Transverse colon (tissue), 4 donors: Measurements from ENCODE around the gene PTPRN2. TPM values are rescaled to one million over a fixed set of nuclear protein-coding genes. Genes with fewer than 3 reads are reported as not detected.

Experiments
- DNase-seq: peaks from one replicate; pipeline ENCODE4 v3.0.0-alpha.2; 2019
- H3K27ac ChIP-seq, 4 donors: fragments of 200-600 bp; sonication (generic); 2 replicates each; pipeline ENCODE4 v1.5.1; 2016 to 2018; ENCODE audit warnings: inconsistent platforms in 4 of 4
- H3K27me3 ChIP-seq: fragments of 200-600 bp; sonication (generic); 2 replicates; pipeline ENCODE4 v1.5.1; 2017; ENCODE audit warnings: inconsistent platforms
- H3K36me3 ChIP-seq, 4 donors: fragments of 200-600 bp; sonication (generic); 2 replicates each; pipeline ENCODE4 v1.5.1; 2017 to 2019; ENCODE audit warnings: inconsistent platforms in 4 of 4
- H3K4me1 ChIP-seq, 4 donors: fragments of 200-600 bp; sonication (generic); 2 replicates each; pipeline ENCODE4 v1.5.1; 2017 to 2020; ENCODE audit warnings: inconsistent platforms in 4 of 4
- H3K4me3 ChIP-seq, 4 donors: fragments of 200-600 bp; sonication (generic); 1 replicate in 1 of 4; 2 replicates in 3 of 4; pipeline versions ENCODE4 v1.5.1 to v1.6.1; 2017 to 2019; ENCODE audit warnings: inconsistent platforms in 4 of 4
- H3K9me3 ChIP-seq, 2 donors: fragments of 200-600 bp; sonication (generic); 2 replicates each; pipeline ENCODE4 v1.5.1; 2017 to 2019; ENCODE audit warnings: inconsistent platforms in 2 of 2
- EP300 ChIP-seq: sonication (generic); formaldehyde crosslinking; IDR thresholded peaks from one replicate; pipeline ENCODE4 v1.6.1; 2017; ENCODE audit warnings: antibody characterized with exemption, low read depth
- POLR2A ChIP-seq: fragments of 450-650 bp; IDR thresholded peaks from one replicate; pipeline ENCODE4 v1.6.1; 2016; ENCODE audit warnings: antibody characterized with exemption, mild to moderate bottlenecking, moderate library complexity
- POLR2AphosphoS5 ChIP-seq, 3 donors: sonication (generic); formaldehyde crosslinking; IDR thresholded peaks; one replicate each; pipeline ENCODE4 v1.6.1; 2016; ENCODE audit warnings: antibody characterized with exemption in 3 of 3
- WGBS, 2 donors: methylation state at CpG; one replicate each; pipeline ENCODE4 v1.1.5; 2018; ENCODE audit warnings: low coverage in 1 of 2; 5-methylcytosine and 5-hydroxymethylcytosine counted together
- in situ Hi-C, 4 donors: fragments of 200-750 bp; cut with MboI; loops; one replicate each; pipeline versions ENCODE4 v1.15.0 to v1.15.1; 2017; ENCODE audit warnings: low sequenced_read_pairs in 3 of 4, low pct_ligation_motif_present in 1 of 4, low pct_unique_long_range_greater_than_20kb in 1 of 4
- intact Hi-C: fragments of 100-400 bp; cut with DNase I; formaldehyde crosslinking; loops from one replicate; pipeline ENCODE4 v1.15.1; 2023; ENCODE audit warnings: low total_unique reads
- total RNA-seq, 4 donors: library from RNA; depleted of rRNA; stranded (reverse); fragments of >200 nt; gene quantifications; one replicate each; pipeline ENCODE4 v1.1.0, GENCODE V29; 2016
- TF ChIP-seq, protein P1 (sequence below), 5 experiments: fragments of 200-600 bp in 3 of 5; fragments of 450-650 bp in 2 of 5; sonication (generic) in 3 of 5; IDR thresholded peaks; 1 replicate in 2 of 5; 2 replicates in 3 of 5; pipeline ENCODE4 v1.5.1; 2016 to 2017; ENCODE audit warnings: antibody characterized with exemption in 5 of 5, inconsistent platforms in 3 of 5, mild to moderate bottlenecking in 2 of 5, moderate library complexity in 1 of 5

Gene PTPRN2
- total RNA-seq, 4 donors from 2014 or later: 15.4 to 31.1 (median 21.8) TPM

DNA sequence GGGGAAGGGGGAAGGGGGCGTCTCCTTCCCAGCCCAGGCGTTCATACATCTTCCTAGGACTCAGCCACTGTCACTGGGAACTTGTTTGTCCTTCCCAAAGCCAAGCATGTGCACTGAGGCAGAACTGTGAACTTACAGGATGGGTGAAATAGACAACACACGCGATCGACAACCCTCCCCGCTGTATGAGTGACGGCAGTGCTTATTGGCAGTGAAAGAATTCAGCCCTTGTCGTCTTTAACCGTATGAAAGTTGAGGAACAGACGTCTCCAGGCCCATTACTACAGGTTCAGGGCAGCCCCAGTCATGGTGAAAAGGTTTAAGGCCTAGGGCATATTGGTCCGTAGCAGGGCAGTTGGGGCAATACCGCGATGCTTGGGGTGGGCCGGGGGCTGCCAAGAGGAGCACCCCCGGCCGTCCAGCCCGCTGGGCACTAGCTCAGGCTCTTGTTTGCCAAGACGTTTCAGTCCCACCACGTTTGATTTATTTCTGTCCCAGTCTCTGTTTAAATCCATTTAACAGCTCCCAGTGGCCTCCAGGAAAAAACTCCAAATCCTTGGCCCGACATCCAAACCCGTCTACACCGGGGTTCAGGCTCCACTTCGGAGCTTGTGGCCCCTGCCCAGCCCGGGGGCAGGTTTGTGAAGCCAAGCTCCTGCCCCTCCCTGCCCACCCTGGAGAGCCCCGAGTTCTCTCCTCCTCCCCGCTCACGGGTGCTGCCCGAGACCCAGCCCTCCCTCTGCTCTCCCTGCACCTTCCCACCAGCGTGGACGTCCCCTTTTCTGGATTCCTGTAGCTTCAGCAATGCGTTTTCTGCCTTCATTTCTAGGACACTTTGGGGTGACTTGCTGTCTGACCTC, 1091.0 kb downstream of the PTPRN2 start:
- peaks cover 4% of the 10 kb centered on the region for H3K27me3 ChIP-seq
- TF ChIP-seq POLR2AphosphoS5 (IDR thresholded peaks at IDR 0.05): no peak
- TF ChIP-seq EP300: no peak
- TF ChIP-seq POLR2A: no peak
- TF ChIP-seq, protein P1, sequence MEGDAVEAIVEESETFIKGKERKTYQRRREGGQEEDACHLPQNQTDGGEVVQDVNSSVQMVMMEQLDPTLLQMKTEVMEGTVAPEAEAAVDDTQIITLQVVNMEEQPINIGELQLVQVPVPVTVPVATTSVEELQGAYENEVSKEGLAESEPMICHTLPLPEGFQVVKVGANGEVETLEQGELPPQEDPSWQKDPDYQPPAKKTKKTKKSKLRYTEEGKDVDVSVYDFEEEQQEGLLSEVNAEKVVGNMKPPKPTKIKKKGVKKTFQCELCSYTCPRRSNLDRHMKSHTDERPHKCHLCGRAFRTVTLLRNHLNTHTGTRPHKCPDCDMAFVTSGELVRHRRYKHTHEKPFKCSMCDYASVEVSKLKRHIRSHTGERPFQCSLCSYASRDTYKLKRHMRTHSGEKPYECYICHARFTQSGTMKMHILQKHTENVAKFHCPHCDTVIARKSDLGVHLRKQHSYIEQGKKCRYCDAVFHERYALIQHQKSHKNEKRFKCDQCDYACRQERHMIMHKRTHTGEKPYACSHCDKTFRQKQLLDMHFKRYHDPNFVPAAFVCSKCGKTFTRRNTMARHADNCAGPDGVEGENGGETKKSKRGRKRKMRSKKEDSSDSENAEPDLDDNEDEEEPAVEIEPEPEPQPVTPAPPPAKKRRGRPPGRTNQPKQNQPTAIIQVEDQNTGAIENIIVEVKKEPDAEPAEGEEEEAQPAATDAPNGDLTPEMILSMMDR (IDR thresholded peaks at IDR 0.05): no peak
- in situ Hi-C loops: no loop called here
- H3K36me3 ChIP-seq: no peaks in the 10 kb centered on the region
- DNase-seq: no peak
- WGBS, 2 donors: 78 to 85% methylated on average over 12 to 31 of the region's 31 CpGs
- no peak overlapping the region for H3K4me3 ChIP-seq
- H3K9me3 ChIP-seq: no peaks in the 10 kb centered on the region
- intact Hi-C loops: no loop called here
- H3K4me1 ChIP-seq: no peaks in the 10 kb centered on the region
- H3K27ac ChIP-seq: no peak overlapping the region

DNA sequence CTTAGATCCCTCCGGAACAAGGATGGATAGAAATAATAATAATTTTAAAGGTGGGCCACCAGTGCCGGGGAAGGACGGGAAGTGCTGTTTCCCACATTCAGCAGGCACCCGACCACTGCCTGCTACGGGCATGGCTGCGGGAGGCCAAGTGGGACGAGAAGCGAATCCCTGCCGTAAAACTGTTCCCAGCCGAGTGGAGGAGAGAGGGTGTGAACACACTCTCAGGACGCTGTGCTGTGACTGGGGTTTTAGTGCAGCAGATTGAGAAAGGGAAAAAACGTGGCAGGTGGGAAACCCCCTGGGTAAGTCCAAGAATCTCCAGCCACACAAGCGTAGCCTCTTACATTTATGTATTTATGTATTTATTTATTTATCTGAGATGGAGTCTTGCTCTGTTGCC, 1092.0 kb downstream of the PTPRN2 start:
- Histone ChIP-seq H3K9me3 (no peaks in the 10 kb centered on the region), H3K4me3 (no peak overlapping the region), H3K27me3 (peaks cover 4% of the 10 kb centered on the region), H3K36me3 (no peaks in the 10 kb centered on the region), H3K27ac (no peak overlapping the region), H3K4me1 (no peaks in the 10 kb centered on the region)
- no peak for DNase-seq
- intact Hi-C loops: no loop called here
- 52 to 69% methylated on average over 10 to 13 of the region's 13 CpGs for WGBS, 2 donors
- in situ Hi-C loops: no loop called here
- TF ChIP-seq EP300 (no peak), POLR2A (no peak), POLR2AphosphoS5 (IDR thresholded peaks at IDR 0.05) (no peak)
- TF ChIP-seq, protein P1 (IDR thresholded peaks at IDR 0.05): no peak

DNA sequence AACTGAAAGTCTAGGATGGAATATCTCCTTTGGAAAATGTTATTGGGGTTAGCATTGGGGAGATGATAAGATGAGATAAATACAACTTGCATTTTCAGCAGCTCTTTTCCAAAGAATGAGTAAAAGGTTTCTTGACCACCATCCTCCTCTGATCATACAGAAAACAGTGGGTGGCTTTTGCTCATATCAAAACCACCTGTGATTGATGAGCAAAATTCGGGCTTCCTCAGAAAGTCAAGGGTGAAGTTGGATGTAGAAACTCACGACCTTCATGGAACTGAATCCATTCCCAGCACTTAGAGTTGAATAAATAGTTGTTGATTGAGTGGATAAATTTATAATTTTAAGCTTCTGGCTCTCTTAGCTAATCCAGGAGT, 1092.5 kb downstream of the PTPRN2 start:
- intact Hi-C loops: no loop called here
- H3K9me3 ChIP-seq: no peaks in the 10 kb centered on the region
- in situ Hi-C loops: no loop called here
- no peaks in the 10 kb centered on the region for H3K4me1 ChIP-seq
- H3K4me3 ChIP-seq: no peak overlapping the region
- no peaks in the 10 kb centered on the region for H3K36me3 ChIP-seq
- DNase-seq: no peak
- no peak overlapping the region for H3K27ac ChIP-seq
- WGBS, 2 donors: 36% methylated on average over 2 of the region's 2 CpGs; no CpG with 5 or more reads in 1 of the 2 donors
- no peak for TF ChIP-seq EP300
- TF ChIP-seq POLR2A: no peak
- TF ChIP-seq POLR2AphosphoS5 (IDR thresholded peaks at IDR 0.05): no peak
- TF ChIP-seq, protein P1 (IDR thresholded peaks at IDR 0.05): no peak
- H3K27me3 ChIP-seq: peaks cover 4% of the 10 kb centered on the region

DNA sequence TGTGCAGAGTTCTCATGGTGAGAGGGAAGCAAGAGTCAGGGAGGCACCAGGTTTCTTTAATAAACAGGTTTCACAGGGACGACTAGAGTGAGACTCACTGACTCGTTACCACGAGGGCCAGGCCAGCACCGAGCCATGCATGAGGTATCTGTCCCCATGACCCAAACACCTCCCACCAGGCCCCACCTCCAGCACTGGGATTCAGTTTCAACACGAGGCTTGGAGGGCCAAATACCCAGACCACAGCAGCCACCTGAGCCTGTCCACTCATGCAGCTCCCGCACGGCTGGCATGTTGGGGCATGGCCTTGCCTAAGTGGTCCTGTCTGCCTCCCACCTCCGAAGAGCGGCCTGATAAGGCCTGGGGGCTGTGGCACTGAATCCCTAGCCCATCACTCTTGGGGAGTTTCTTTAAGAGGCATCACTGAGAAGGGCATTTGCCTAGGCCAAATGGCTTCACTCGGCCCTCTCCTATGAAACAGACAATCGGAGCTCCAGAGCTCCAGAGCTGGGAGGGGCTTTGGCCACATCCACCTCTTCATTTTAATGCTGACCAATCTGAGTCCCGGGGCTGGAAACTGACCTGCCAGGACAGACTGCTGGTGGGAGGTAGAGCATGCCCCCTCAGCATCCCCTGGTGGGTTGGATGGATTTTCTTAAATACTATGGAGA, 1093.0 kb downstream of the PTPRN2 start:
- TF ChIP-seq POLR2AphosphoS5 (IDR thresholded peaks at IDR 0.05): no peak
- H3K4me1 ChIP-seq: no peaks in the 10 kb centered on the region
- H3K27ac ChIP-seq: no peak overlapping the region
- in situ Hi-C loops: no loop called here
- intact Hi-C loops: no loop called here
- no peak overlapping the region for H3K4me3 ChIP-seq
- DNase-seq: no peak
- H3K9me3 ChIP-seq: no peaks in the 10 kb centered on the region
- no peaks in the 10 kb centered on the region for H3K36me3 ChIP-seq
- H3K27me3 ChIP-seq: peaks cover 4% of the 10 kb centered on the region
- 40 to 73% methylated on average over 1 to 12 of the region's 12 CpGs for WGBS, 2 donors
